Stomach (tissue), 4 donors: ENCODE measurements around the gene ZNRF3.

Experiments used
- EP300 ChIP-seq: sonication (generic); formaldehyde crosslinking; IDR thresholded peaks from one replicate; pipeline ENCODE4 v1.6.1; 2017; ENCODE audit warnings: antibody characterized with exemption
- TF ChIP-seq, protein P1 (sequence below), 7 experiments: fragments of 450-650 bp in 4 of 7; fragments of 200-600 bp in 3 of 7; sonication (generic) in 3 of 7; IDR thresholded peaks; one replicate each; pipeline ENCODE4 v1.5.1; 2016 to 2019; ENCODE audit warnings: antibody characterized with exemption in 7 of 7, control low read depth in 2 of 7, mild to moderate bottlenecking in 1 of 7

DNA sequence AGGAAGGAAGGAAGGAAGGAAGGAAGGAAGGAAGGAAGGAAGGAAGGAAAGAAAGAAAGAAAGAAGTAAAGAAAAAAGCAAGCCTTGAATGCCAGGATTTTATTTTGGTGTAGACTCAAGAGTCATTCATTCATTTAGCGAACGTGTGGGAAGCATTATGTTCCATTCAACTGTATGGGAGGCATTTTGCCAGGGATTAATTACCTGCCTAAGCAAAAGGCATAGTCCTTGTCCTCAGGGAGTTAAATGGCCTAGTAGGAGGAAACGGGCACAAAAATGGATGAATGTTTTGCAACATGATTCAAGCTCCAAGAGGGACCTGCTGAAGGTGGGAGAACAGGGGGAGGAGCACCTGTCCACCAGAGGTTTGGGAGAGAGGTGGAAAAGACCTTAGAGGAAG lies 16.2 kb upstream of the ZNRF3 start:
- TF ChIP-seq, protein P1, sequence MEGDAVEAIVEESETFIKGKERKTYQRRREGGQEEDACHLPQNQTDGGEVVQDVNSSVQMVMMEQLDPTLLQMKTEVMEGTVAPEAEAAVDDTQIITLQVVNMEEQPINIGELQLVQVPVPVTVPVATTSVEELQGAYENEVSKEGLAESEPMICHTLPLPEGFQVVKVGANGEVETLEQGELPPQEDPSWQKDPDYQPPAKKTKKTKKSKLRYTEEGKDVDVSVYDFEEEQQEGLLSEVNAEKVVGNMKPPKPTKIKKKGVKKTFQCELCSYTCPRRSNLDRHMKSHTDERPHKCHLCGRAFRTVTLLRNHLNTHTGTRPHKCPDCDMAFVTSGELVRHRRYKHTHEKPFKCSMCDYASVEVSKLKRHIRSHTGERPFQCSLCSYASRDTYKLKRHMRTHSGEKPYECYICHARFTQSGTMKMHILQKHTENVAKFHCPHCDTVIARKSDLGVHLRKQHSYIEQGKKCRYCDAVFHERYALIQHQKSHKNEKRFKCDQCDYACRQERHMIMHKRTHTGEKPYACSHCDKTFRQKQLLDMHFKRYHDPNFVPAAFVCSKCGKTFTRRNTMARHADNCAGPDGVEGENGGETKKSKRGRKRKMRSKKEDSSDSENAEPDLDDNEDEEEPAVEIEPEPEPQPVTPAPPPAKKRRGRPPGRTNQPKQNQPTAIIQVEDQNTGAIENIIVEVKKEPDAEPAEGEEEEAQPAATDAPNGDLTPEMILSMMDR (IDR thresholded peaks at IDR 0.05), result no peak
- no peak for TF ChIP-seq EP300
